Measurements from ENCODE around the gene POLR2A. TPM values are rescaled to one million over a fixed set of nuclear protein-coding genes. Genes with fewer than 3 reads are reported as not detected.

POLR2A gene
- polyA plus RNA-seq, 3 donors: 12.1 to 27.9 (median 25.4) TPM

DNA sequence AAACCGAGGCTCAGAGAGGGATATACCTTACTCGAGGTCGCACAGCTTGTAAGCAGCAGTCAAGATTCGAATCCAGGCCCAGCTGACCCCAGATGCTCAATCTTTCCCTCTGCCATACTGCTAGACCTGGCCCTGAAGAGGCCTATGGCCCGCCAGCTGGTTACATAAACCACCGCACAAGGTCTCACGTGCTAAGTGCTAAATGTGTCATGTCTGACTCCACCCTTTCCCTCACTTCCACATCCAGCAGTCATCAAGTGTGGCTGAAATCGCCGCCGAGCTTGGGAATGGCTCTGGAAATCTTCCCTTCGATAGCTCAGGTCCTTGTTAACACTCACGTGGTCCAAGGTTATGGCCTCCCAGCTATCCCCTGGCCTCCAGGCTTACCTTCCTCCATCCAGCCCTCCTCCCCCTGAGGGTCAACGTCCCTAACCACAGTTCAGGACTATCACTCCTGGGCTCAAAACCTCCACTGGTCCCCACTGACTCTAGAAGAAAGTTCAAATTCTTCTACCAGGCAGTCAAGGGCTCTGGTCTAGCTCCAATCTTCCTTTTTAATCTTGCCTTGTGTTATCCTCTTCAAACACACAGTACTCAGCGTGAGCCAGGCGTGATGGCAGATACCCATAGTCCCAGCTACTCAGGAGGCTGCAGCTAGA, 8.3 kb upstream of the POLR2A start:
- H3K27ac Mint-ChIP-seq: peak overlapping the region; percentile 58 to 92 (median 75)
- peaks cover 52 to 63% of the 10 kb centered on the region in 2 donors for H3K4me1 ChIP-seq (ENCODE audit: control insufficient read depth in 1 of 2, insufficient read depth in 2 of 2, low read length in 2 of 2)
- no peak for TF ChIP-seq CTCF (IDR thresholded peaks at IDR 0.05)
- peak overlapping the region; percentile 37 for H3K4me2 ChIP-seq (replicated peaks; ENCODE audit: extremely low read depth, low read length, poor library complexity, severe bottlenecking)
- peaks cover 5% of the 10 kb centered on the region for H4K20me1 ChIP-seq (ENCODE audit: insufficient read depth, low read length)
- peaks cover 0 to 2% (median 0%) of the 10 kb centered on the region in 7 donors for H3K9me3 Mint-ChIP-seq
- H3K4me1 Mint-ChIP-seq: peaks cover 58% of the 10 kb centered on the region
- H3K36me3 ChIP-seq (replicated peaks in 1 of 2; ENCODE audit: control insufficient read depth in 1 of 2, insufficient read depth in 2 of 2, low read length in 2 of 2): no peaks in the 10 kb centered on the region
- peak overlapping the region; percentile 34 to 83 for H3K27ac ChIP-seq (ENCODE audit: low read depth in 1 of 2, low read length in 2 of 2)
- peak overlapping the region; percentile 50 for H2AFZ ChIP-seq (ENCODE audit: insufficient read depth, low read depth, low read length, poor library complexity, severe bottlenecking)
- no peak overlapping the region for H3K4me3 ChIP-seq (replicated peaks in 1 of 3; ENCODE audit: low read depth in 2 of 3, low read length in 3 of 3)
- peaks cover 0 to 3% (median 1%) of the 10 kb centered on the region in 3 donors for H3K27me3 Mint-ChIP-seq (ENCODE audit: low read depth in 3 of 3)
- WGBS (ENCODE audit: insufficient coverage): 49% methylated on average over 15 of the region's 15 CpGs
- H3K4me3 Mint-ChIP-seq: peak overlapping the region; percentile 34 to 63
- peak; percentile 79 to 87 (median 85) for DNase-seq
- intact Hi-C loops (cut with micrococcal nuclease): no loop called here
- H3K9me3 ChIP-seq (replicated peaks in 1 of 2; ENCODE audit: control insufficient read depth in 1 of 2, insufficient read depth in 1 of 2, low read length in 2 of 2): no peaks in the 10 kb centered on the region
- peaks cover 5 to 7% of the 10 kb centered on the region in 2 donors for H3K36me3 Mint-ChIP-seq
- H3K79me2 ChIP-seq (ENCODE audit: insufficient read depth, low read length): peaks cover 72% of the 10 kb centered on the region
- H3K27me3 ChIP-seq (ENCODE audit: control insufficient read depth in 2 of 2, insufficient read depth in 2 of 2, low read length in 2 of 2): no peaks in the 10 kb centered on the region
- H3K9ac ChIP-seq (ENCODE audit: insufficient read depth, low read length, poor library complexity, severe bottlenecking): no peak overlapping the region

GRCh38 chr17:7476494-7476893, 7.7 kb upstream of the POLR2A start:
- Histone ChIP-seq H2AFZ (ENCODE audit: insufficient read depth, low read depth, low read length, poor library complexity, severe bottlenecking) (no peak overlapping the region), H3K9ac (ENCODE audit: insufficient read depth, low read length, poor library complexity, severe bottlenecking) (no peak overlapping the region), H3K4me3 (replicated peaks in 1 of 3; ENCODE audit: low read depth in 2 of 3, low read length in 3 of 3) (no peak overlapping the region), H3K36me3 (replicated peaks in 1 of 2; ENCODE audit: control insufficient read depth in 1 of 2, insufficient read depth in 2 of 2, low read length in 2 of 2) (no peaks in the 10 kb centered on the region), H3K9me3 (replicated peaks in 1 of 2; ENCODE audit: control insufficient read depth in 1 of 2, insufficient read depth in 1 of 2, low read length in 2 of 2) (no peaks in the 10 kb centered on the region), H3K4me1 (ENCODE audit: control insufficient read depth in 1 of 2, insufficient read depth in 2 of 2, low read length in 2 of 2) (peaks cover 52 to 63% of the 10 kb centered on the region in 2 donors), H3K4me2 (replicated peaks; ENCODE audit: extremely low read depth, low read length, poor library complexity, severe bottlenecking) (peak overlapping the region; percentile 37), H4K20me1 (ENCODE audit: insufficient read depth, low read length) (peaks cover 5% of the 10 kb centered on the region), H3K79me2 (ENCODE audit: insufficient read depth, low read length) (peaks cover 70% of the 10 kb centered on the region), H3K27me3 (ENCODE audit: control insufficient read depth in 2 of 2, insufficient read depth in 2 of 2, low read length in 2 of 2) (no peaks in the 10 kb centered on the region), H3K27ac (ENCODE audit: low read depth in 1 of 2, low read length in 2 of 2) (peak overlapping the region in 1 of 2 donors; percentile 83)
- Mint-ChIP-seq H3K4me3 (peak overlapping the region; percentile 2 to 31), H3K9me3 (peaks cover 0 to 2% (median 0%) of the 10 kb centered on the region in 7 donors), H3K4me1 (peaks cover 63% of the 10 kb centered on the region), H3K27me3 (ENCODE audit: low read depth in 3 of 3) (peaks cover 0 to 3% (median 1%) of the 10 kb centered on the region in 3 donors), H3K27ac (peak overlapping the region; percentile 58 to 92 (median 76)), H3K36me3 (peaks cover 5 to 7% of the 10 kb centered on the region in 2 donors)
- no peak for TF ChIP-seq CTCF (IDR thresholded peaks at IDR 0.05)
- DNase-seq: peak in 1 of 3 donors; percentile 28
- intact Hi-C loops (cut with micrococcal nuclease): no loop called here
- 59% methylated on average over 3 of the region's 3 CpGs for WGBS (ENCODE audit: insufficient coverage)

Measured in CD14-positive monocyte (primary cell).